Keratinocyte (primary cell): ENCODE measurements around the gene TMEM202.

Experiments
- EZH2 ChIP-seq: IDR thresholded peaks from one replicate; pipeline ENCODE4 v1.6.1; 2012; ENCODE audit warnings: inconsistent platforms, mild to moderate bottlenecking, low read length, moderate library complexity
- TF ChIP-seq, protein P1 (sequence below), 3 experiments: IDR thresholded peaks in 1 of 3; conservative IDR thresholded peaks in 1 of 3; optimal IDR thresholded peaks in 1 of 3; 2 replicates in 2 of 3; 3 replicates in 1 of 3; pipeline versions ENCODE3 to v1.5.1; 2011; ENCODE audit warnings: low read length in 3 of 3, mild to moderate bottlenecking in 3 of 3, moderate library complexity in 2 of 3, control low read depth in 1 of 3, inconsistent platforms in 1 of 3; ENCODE audit not compliant: insufficient read depth in 2 of 3; ENCODE audit errors: extremely low read depth in 1 of 3

DNA sequence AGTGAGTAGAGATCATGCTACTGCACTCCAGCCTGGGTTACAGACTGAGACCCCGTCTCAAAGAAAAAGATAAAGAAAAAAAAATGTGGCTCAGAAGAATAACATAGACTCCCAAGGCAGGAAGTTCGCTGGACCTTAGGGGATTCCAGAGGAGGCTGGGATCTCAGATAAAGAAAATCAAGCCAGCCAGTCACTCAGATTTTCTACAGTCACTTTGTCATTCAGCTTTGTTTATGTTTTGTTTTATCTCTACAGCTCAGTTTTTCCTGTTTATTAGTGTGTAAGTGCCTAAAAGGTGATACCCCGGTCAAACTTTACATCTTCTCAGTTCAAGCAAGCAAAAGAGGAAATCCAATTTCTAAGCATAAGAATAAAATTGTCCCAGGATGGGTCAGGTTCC lies 6.3 kb downstream of the TMEM202 start:
- TF ChIP-seq, protein P1, sequence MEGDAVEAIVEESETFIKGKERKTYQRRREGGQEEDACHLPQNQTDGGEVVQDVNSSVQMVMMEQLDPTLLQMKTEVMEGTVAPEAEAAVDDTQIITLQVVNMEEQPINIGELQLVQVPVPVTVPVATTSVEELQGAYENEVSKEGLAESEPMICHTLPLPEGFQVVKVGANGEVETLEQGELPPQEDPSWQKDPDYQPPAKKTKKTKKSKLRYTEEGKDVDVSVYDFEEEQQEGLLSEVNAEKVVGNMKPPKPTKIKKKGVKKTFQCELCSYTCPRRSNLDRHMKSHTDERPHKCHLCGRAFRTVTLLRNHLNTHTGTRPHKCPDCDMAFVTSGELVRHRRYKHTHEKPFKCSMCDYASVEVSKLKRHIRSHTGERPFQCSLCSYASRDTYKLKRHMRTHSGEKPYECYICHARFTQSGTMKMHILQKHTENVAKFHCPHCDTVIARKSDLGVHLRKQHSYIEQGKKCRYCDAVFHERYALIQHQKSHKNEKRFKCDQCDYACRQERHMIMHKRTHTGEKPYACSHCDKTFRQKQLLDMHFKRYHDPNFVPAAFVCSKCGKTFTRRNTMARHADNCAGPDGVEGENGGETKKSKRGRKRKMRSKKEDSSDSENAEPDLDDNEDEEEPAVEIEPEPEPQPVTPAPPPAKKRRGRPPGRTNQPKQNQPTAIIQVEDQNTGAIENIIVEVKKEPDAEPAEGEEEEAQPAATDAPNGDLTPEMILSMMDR (optimal IDR thresholded peaks at IDR 0.05 in 1 of 3, IDR thresholded peaks at IDR 0.05 in 1 of 3, conservative IDR thresholded peaks at IDR 0.05 in 1 of 3; ENCODE audit: extremely low read depth in 1 of 3, insufficient read depth in 2 of 3, low read length in 3 of 3), result no peak
- TF ChIP-seq EZH2, result no peak
